Retinal pigment epithelial cell (primary cell): ENCODE results near the gene ADSS2.

Experiments used
- DNase-seq: peaks from one replicate; pipeline ENCODE4 v3.0.0-alpha.2; 2010; ENCODE audit warnings: low read depth
- H3K4me3 ChIP-seq: 2 replicates; pipeline ENCODE4 v1.5.1; 2011; ENCODE audit warnings: mild to moderate bottlenecking, low read length, control low read depth, moderate library complexity
- TF ChIP-seq, protein P1 (sequence below): conservative IDR thresholded peaks from 2 replicates; pipeline ENCODE4 v1.5.1; 2011; ENCODE audit warnings: low read depth, low read length, control low read depth, inconsistent platforms

The ADSS2 gene

DNA sequence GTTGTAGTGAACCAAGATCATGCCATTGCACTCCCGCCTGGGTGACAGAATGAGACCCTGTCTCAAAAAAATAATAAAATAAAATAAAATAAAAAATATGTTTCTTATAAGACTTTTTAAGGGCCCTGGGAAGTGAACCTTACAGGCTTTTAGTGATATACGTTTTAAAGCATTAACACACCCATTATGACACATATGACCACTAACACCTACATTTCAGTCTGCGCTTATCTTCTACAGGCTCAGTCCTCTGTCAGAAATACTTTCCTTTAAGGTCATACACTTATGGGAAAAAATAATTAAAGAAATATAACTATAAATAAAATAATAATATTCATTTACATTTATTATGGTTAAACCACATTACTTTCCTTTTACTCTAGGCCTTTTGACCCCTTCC, 21.9 kb downstream of the ADSS2 start:
- no peak for DNase-seq
- H3K4me3 ChIP-seq, result no peak overlapping the region
- TF ChIP-seq, protein P1, sequence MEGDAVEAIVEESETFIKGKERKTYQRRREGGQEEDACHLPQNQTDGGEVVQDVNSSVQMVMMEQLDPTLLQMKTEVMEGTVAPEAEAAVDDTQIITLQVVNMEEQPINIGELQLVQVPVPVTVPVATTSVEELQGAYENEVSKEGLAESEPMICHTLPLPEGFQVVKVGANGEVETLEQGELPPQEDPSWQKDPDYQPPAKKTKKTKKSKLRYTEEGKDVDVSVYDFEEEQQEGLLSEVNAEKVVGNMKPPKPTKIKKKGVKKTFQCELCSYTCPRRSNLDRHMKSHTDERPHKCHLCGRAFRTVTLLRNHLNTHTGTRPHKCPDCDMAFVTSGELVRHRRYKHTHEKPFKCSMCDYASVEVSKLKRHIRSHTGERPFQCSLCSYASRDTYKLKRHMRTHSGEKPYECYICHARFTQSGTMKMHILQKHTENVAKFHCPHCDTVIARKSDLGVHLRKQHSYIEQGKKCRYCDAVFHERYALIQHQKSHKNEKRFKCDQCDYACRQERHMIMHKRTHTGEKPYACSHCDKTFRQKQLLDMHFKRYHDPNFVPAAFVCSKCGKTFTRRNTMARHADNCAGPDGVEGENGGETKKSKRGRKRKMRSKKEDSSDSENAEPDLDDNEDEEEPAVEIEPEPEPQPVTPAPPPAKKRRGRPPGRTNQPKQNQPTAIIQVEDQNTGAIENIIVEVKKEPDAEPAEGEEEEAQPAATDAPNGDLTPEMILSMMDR, result no peak

DNA sequence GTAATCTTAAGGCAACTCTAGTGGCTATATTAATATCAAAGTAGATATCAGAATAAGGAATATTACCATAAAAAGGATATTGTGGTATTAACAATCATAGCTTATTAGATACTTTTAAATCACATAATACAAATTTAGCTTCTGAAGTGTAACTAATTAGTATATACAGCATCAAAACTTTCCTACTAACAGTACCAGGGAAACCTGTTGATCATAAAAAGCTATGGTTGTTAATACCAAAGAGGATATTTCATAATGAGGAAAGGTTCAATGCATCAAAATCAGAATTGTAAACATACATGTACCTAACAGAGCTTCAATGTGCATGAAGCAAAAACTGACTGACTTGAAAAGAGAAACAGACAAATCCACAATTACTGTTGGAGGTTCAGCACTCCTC, 24.1 kb downstream of the ADSS2 start:
- H3K4me3 ChIP-seq, result no peak overlapping the region
- DNase-seq, result no peak
- TF ChIP-seq, protein P1, result no peak

DNA sequence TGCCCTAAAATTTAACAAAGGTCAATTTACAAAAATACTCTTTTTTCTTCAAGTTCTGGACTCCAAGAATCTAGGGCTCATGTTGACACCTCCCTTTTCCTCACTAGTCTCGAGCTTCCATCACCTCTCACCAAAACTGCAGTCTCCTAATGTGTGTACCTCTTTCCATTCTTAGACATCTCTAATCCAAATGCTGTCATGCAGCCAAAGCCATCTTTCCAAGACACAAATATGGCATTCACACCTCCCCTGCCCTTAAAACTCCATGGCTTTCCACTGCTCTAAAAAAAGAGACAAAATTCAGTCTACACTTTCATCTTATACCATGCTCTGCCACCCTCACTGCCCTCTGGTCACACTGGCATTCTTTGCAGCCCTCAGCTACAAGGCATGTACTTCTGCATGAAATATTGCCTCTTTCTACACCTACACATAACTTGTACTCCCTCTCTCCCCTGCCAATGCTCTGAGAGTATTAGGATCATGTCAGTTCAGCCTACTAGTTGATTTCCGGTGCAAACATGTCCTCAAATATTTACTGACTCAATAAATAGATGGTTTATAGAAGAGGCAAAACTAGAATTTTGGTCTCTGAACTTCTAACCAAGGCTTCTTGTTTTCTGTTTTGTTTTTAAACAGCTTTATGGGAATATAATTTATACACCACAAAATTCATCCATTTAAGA, 26.9 kb downstream of the ADSS2 start:
- TF ChIP-seq, protein P1, result no peak
- no peak overlapping the region for H3K4me3 ChIP-seq
- no peak for DNase-seq

- H3K4me3 ChIP-seq, result no peak overlapping the region
- TF ChIP-seq, protein P1, result no peak
- DNase-seq, result no peak
Measured at GRCh38 chr1:244422174-244422573, 29.5 kb downstream of the ADSS2 start.

- DNase-seq, result peak; percentile 75
- H3K4me3 ChIP-seq, result no peak overlapping the region
- TF ChIP-seq, protein P1, result no peak
Measured at GRCh38 chr1:244419024-244419423, 32.7 kb downstream of the ADSS2 start.

DNA sequence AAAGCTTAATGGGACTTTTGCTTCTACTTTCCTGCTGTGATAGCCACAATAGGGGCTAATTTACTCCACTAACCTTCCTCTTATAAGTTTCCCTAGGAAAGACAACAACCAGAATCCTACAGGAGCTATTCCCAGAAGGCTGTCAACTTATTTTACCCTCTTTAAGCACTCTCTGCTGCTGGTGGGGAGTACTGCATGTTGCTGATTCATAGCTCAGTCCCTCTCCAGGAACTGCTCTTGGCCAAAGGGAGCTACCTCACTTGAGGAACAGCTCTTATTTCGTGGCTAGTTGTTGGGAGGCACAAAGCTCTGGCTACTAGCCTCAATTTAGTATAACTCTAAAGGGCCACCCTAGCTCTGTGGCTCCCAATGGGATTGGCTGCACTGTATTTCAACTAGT, 37.2 kb downstream of the ADSS2 start:
- no peak for DNase-seq
- no peak overlapping the region for H3K4me3 ChIP-seq
- TF ChIP-seq, protein P1, result peak; percentile 43

- no peak for DNase-seq
- no peak overlapping the region for H3K4me3 ChIP-seq
- TF ChIP-seq, protein P1, result no peak
Measured at GRCh38 chr1:244413736-244414135, 38.0 kb downstream of the ADSS2 start.
